Lower lobe of right lung (tissue), 2 donors: ENCODE results near the gene PHLDA3. TPM values are rescaled to one million over a fixed set of nuclear protein-coding genes. Genes with fewer than 3 reads are reported as not detected.
"Not testable (repeated sequence)": the region's sequence is repeated elsewhere in the genome, so short reads cannot be mapped to it uniquely, and the experiment has no call there.

Experiments used
- ATAC-seq, 2 donors: fragments of 200-7000 bp; cut with Tn5 transposase; one replicate each; pipeline ENCODE4 v1.9.1; 2020 to 2022; ENCODE audit warnings: mild to moderate bottlenecking in 2 of 2, moderate library complexity in 2 of 2
- DNase-seq: peaks from one replicate; pipeline ENCODE4 v3.0.0-alpha.2; 2020
- H3K27ac ChIP-seq: fragments of 200-600 bp; one replicate; pipeline ENCODE4 v1.8.0; 2022
- H3K27me3 ChIP-seq: fragments of 200-600 bp; one replicate; pipeline ENCODE4 v1.8.0; 2022; ENCODE audit warnings: low read depth
- H3K36me3 ChIP-seq: fragments of 200-600 bp; one replicate; pipeline ENCODE4 v1.8.0; 2022; ENCODE audit warnings: mild to moderate bottlenecking
- H3K4me1 ChIP-seq: fragments of 200-600 bp; one replicate; pipeline ENCODE4 v1.8.0; 2022
- H3K4me3 ChIP-seq: fragments of 200-600 bp; one replicate; pipeline ENCODE4 v1.8.0; 2022; ENCODE audit warnings: mild to moderate bottlenecking
- H3K9me3 ChIP-seq: fragments of 200-600 bp; one replicate; pipeline ENCODE4 v1.8.0; 2022
- intact Hi-C: fragments of 100-400 bp; cut with DNase I; formaldehyde crosslinking; loops from one replicate; pipeline ENCODE4 v1.11.0; 2022
- total RNA-seq: library from RNA; stranded (reverse); fragmentation: NEBNext Ultra II Directional; extraction: Animal tissue kit (Norgen Biotek cat#: 25700); gene quantifications from one replicate; pipeline ENCODE4 v1.2.1, GENCODE V29; 2021
- TF ChIP-seq, protein P1 (sequence below): fragments of 200-600 bp; IDR thresholded peaks from one replicate; pipeline ENCODE4 v1.8.0; 2022; ENCODE audit warnings: antibody characterized with exemption, mild to moderate bottlenecking
- donor health status: DM: no; HTN: yes; CAD: no; lungs with severe emphysema.

The PHLDA3 gene
- total RNA-seq, 1 donor from 2014 or later = 97.1 TPM

DNA sequence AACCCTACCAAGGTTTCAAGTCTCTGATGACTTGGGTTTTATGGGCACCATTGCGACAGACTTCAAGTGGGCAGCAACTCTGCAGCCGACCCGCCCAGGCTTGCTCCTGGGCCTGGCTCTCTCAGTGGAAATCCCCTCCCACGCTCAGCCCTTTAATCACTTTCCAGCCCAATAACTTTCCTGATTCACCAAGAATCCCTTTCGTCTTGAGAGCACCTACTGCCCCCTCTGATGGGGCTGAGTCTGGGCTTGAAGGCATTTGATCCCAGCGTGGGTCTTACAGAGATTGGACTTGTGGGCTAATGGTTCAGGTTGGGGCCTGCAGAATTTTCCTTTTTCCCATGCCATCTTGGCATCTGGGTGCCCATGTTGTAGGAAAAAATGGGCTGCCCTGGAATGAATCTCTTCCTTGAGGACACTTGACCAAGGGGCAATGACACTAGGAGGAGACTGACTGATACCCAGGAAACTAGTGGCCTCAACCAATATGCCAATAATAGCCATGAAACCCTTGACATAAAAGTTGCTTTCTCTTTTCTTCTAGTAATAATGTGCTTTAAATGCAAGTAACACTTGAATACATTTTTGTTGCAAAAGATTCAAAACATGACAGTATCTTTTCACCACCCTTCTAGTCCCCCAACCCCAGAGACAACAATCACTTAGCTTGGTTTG lies 7.8 kb upstream of the PHLDA3 start:
- Histone ChIP-seq H3K27me3 (no peaks in the 10 kb centered on the region), H3K9me3 (no peaks in the 10 kb centered on the region), H3K27ac (no peak overlapping the region), H3K36me3 (no peaks in the 10 kb centered on the region), H3K4me3 (no peak overlapping the region), H3K4me1 (peaks cover 19% of the 10 kb centered on the region)
- TF ChIP-seq, protein P1, sequence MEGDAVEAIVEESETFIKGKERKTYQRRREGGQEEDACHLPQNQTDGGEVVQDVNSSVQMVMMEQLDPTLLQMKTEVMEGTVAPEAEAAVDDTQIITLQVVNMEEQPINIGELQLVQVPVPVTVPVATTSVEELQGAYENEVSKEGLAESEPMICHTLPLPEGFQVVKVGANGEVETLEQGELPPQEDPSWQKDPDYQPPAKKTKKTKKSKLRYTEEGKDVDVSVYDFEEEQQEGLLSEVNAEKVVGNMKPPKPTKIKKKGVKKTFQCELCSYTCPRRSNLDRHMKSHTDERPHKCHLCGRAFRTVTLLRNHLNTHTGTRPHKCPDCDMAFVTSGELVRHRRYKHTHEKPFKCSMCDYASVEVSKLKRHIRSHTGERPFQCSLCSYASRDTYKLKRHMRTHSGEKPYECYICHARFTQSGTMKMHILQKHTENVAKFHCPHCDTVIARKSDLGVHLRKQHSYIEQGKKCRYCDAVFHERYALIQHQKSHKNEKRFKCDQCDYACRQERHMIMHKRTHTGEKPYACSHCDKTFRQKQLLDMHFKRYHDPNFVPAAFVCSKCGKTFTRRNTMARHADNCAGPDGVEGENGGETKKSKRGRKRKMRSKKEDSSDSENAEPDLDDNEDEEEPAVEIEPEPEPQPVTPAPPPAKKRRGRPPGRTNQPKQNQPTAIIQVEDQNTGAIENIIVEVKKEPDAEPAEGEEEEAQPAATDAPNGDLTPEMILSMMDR = no peak
- peak; percentile 11 to 22 for ATAC-seq
- intact Hi-C loops = no loop called here
- DNase-seq = peak; percentile 65

DNA sequence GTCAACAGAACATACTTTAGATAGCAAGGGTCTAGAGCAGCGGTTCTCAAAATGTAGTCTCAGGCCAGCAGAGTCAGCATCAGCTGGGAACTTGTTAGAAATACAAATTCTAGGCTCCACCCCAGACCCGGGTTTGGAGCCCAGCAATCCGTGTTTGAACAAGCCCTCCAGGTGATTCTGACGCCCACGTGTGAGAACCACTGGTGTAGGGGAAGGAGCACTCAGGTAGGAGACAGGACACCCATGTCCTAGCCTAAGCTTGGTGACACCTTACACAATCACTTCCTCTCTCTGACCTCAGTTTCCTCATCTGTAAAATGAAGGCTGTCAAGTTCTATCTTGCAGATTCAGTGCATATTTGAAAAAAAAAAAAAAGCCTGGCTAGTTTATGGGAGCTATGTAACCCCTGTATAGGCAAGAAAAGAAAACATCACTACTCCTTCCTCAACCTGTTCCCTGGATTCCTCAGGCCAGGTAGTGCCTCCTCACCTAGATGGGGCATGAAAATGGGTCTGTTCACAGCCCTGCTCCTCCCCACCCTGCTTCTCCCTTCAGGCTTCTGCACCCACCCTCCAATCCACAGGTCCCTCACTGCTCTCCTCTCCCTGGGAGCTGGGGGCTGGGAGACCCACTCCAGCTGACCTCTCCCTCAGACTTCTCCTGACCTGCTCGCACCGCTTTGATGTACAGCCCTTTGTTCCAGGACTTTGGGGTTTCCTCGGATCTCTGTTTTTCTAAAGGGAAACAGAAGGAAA lies 7.1 kb upstream of the PHLDA3 start:
- no peaks in the 10 kb centered on the region for H3K36me3 ChIP-seq
- H3K9me3 ChIP-seq = no peaks in the 10 kb centered on the region
- DNase-seq (no peak), ATAC-seq (no peak)
- H3K27me3 ChIP-seq = no peaks in the 10 kb centered on the region
- TF ChIP-seq, protein P1 = no peak
- H3K4me1 ChIP-seq = peaks cover 12% of the 10 kb centered on the region
- no peak overlapping the region for H3K4me3 ChIP-seq
- no peak overlapping the region for H3K27ac ChIP-seq
- intact Hi-C loops = no loop called here

DNA sequence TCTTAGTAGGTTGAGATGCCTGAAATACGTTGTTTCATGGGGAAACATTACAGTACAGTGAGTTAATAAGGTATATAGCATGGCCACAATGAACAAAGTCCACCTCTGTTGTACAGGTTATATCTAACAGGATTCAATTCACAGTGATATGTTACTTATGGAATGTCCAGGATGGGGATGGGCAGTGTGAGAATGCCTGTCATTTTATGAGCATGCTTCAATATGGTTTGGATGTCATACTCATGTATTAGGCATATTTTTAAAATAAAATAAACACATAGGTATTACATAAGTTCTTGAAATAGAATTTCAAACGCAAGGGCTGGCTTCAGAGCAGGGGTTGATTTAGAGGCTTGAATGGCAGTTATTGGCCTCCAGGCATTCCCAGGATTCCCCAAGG lies 6.1 kb upstream of the PHLDA3 start:
- intact Hi-C loops = no loop called here
- Histone ChIP-seq H3K27me3 (no peaks in the 10 kb centered on the region), H3K4me1 (peaks cover 2% of the 10 kb centered on the region), H3K36me3 (no peaks in the 10 kb centered on the region), H3K9me3 (no peaks in the 10 kb centered on the region), H3K27ac (no peak overlapping the region), H3K4me3 (no peak overlapping the region)
- no peak for DNase-seq
- TF ChIP-seq, protein P1 = no peak
- ATAC-seq = no peak

DNA sequence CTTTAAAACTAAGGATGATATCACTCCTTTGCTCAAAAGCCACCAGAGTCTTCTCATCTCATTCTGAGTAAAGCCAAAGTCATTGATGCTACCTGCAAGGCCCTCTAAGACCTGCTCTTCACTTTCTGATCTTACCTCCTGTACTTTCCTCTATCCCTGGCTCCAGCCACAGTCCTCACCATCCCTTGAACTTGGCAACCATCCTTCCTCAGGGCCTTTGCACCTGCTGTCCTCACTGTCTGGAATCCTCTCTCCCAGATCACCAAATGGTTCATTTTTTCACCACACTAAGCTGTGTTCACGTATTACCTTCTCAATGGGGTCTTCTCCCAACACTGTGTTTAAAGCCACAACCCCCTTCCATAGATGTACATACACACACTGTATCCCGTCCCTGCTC lies 4.3 kb upstream of the PHLDA3 start:
- TF ChIP-seq, protein P1 = no peak
- Histone ChIP-seq H3K27ac (no peak overlapping the region), H3K36me3 (no peaks in the 10 kb centered on the region), H3K9me3 (no peaks in the 10 kb centered on the region), H3K4me3 (no peak overlapping the region), H3K4me1 (peaks cover 8% of the 10 kb centered on the region), H3K27me3 (no peaks in the 10 kb centered on the region)
- ATAC-seq (no peak), DNase-seq (no peak)
- intact Hi-C loops = no loop called here

DNA sequence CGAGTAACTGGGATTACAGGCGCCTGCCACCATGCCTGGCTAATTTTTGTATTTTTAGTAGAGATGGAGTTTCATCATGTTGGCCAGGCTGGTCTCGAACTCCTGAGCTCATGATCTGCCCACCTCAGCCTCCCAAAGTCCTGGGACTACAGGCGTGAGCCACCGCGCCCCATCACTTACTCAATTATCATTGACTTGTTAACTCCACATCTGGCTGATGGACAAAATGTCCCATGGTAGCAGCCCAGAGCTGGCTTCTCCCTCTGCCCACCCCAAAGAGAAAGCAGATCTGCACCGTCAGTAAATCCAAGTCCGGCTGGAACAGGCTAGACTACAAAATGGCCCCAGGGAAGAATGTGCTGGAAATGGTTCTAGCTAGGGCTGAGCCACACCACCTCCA lies 3.3 kb upstream of the PHLDA3 start:
- H3K4me1 ChIP-seq, ATAC-seq, H3K9me3 ChIP-seq, H3K4me3 ChIP-seq, intact Hi-C loops, DNase-seq, H3K36me3 ChIP-seq, H3K27me3 ChIP-seq, H3K27ac ChIP-seq: not testable (repeated sequence)

DNA sequence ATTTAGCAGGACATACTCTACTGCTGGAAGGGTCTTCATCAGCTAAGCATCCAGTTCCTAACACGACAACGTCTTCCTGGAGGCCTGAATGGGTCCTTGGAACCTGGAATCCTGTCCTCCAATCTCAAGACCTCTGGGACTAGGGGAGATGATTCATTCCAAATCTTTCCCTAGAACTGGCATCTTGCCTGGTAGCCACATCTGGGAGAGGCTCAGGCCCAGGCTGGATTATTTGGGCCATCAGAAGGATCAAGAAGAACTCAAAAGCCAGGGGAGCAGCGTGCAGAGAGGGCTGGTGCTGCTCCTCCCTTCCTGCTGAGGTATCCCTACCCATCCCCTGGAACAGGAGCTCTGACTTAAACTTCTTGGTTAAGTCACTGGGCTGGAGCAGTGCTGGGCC lies 2.8 kb upstream of the PHLDA3 start:
- intact Hi-C loops = no loop called here
- DNase-seq (no peak), ATAC-seq (no peak)
- Histone ChIP-seq H3K27ac (no peak overlapping the region), H3K4me3 (no peak overlapping the region), H3K36me3 (no peaks in the 10 kb centered on the region), H3K27me3 (no peaks in the 10 kb centered on the region), H3K9me3 (no peaks in the 10 kb centered on the region), H3K4me1 (peaks cover 12% of the 10 kb centered on the region)
- TF ChIP-seq, protein P1 = no peak
